NCI-H1092 (cell line): Measurements from ENCODE around the gene SNED1.

ENCODE experiments used
- DNase-seq: peaks from one replicate; lab custom pipeline; 2025; lab: John Stamatoyannopoulos, UW

Gene SNED1

GRCh38 chr2:241006412-241006811, 8.0 kb downstream of the SNED1 start:
- no peak for DNase-seq

- no peak for DNase-seq
These were observed 8.7 kb downstream of the SNED1 start for GRCh38 chr2:241007111-241007510.

- DNase-seq, result no peak
These were observed 9.7 kb downstream of the SNED1 start for GRCh38 chr2:241007880-241008710.

GRCh38 chr2:241008711-241009121, 10.3 kb downstream of the SNED1 start:
- no peak for DNase-seq

GRCh38 chr2:241009191-241009590, 10.8 kb downstream of the SNED1 start:
- no peak for DNase-seq

- no peak for DNase-seq
These were observed 11.4 kb downstream of the SNED1 start for GRCh38 chr2:241009601-241010530.

- DNase-seq, result no peak
These were observed 12.3 kb downstream of the SNED1 start for GRCh38 chr2:241010531-241011295.

GRCh38 chr2:241011296-241011600, 12.8 kb downstream of the SNED1 start:
- no peak for DNase-seq

GRCh38 chr2:241011751-241012510, 13.5 kb downstream of the SNED1 start:
- DNase-seq, result no peak

GRCh38 chr2:241014224-241014623, 15.8 kb downstream of the SNED1 start:
- no peak for DNase-seq

- no peak for DNase-seq
These were observed 16.3 kb downstream of the SNED1 start for GRCh38 chr2:241014764-241015163.

GRCh38 chr2:241015439-241015838, 17.0 kb downstream of the SNED1 start:
- DNase-seq, result no peak

- no peak for DNase-seq
These were observed 19.0 kb downstream of the SNED1 start for GRCh38 chr2:241017228-241017940.

- no peak for DNase-seq
These were observed 19.9 kb downstream of the SNED1 start for GRCh38 chr2:241018051-241018891.

- DNase-seq, result no peak
These were observed 21.2 kb downstream of the SNED1 start for GRCh38 chr2:241019441-241020139.

- no peak for DNase-seq
These were observed 21.8 kb downstream of the SNED1 start for GRCh38 chr2:241020201-241020600.

- no peak for DNase-seq
These were observed 22.3 kb downstream of the SNED1 start for GRCh38 chr2:241020629-241021190.

GRCh38 chr2:241025639-241026038, 27.2 kb downstream of the SNED1 start:
- DNase-seq, result no peak
